ENCODE measurements around the gene TTC39C.

- TF ChIP-seq YY1 (IDR thresholded peaks at IDR 0.05; ENCODE audit: insufficient read depth, insufficient read length) = no peak
- TF ChIP-seq ZNF274 (IDR thresholded peaks at IDR 0.05; ENCODE audit: low read depth, low read length) = no peak
- no peak for TF ChIP-seq SUZ12 (IDR thresholded peaks at IDR 0.05; ENCODE audit: extremely low read depth, insufficient read depth, insufficient read length)
These were observed 16.8 kb downstream of the TTC39C start for GRCh38 chr18:24031318-24031717.

All from NT2/D1 (cell line).